HS-27A (cell line): ENCODE data around the gene STK11IP.

Source experiments
- DNase-seq: peaks from one replicate; pipeline ENCODE4 v3.0.0-alpha.2; 2012; ENCODE audit warnings: low read depth, missing footprints

Gene STK11IP

DNA sequence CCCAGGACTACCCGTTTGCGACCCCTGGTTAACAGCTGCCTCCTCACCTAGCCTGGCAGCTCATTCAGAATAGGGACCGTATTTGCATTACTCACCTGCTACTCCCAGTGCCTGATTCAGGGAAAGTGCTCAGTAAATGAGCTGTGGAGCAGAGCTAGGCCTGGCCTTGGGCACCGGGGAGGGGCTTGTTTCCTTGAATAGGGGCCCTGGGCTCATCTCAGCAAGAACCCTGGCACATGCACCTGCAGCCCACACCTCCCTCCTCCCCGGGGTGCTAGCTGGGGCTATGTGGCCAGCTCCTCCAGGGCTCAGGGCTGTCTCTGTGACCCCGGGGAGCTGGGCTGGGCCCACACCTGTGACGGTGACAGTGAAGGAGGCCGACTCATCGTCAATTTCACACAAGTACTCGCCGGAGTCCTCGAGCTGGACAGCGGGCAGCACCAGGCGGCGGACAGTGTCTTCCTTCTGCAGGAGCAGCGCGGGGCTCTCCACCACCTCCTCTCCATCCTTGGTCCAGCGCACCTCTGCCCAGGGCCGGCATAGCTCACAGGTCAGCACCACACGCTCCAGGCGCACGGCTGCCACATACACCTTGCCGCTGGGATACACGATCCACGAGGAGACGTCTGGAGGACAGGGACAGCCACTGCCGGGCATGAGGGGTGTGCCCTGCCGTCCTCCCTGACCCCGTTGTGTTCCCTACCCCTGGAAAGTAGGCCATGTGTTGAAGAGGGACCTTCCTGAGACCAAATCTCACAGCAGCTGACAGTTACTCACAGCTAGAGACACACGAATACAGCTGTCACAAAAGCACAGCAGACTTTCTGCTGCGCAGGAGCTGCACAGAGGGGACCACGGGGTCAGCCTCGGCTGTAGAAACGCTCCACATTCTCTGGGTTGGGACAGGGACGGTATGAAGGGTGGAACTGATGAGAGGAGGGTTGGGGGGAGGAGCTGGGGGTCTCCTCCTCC is 35.3 kb upstream of the STK11IP start:
- no peak for DNase-seq

- DNase-seq: no peak
Measured at GRCh38 chr2:219563271-219563928, 34.3 kb upstream of the STK11IP start.

- no peak for DNase-seq
Measured at GRCh38 chr2:219565130-219566080, 32.3 kb upstream of the STK11IP start.

DNA sequence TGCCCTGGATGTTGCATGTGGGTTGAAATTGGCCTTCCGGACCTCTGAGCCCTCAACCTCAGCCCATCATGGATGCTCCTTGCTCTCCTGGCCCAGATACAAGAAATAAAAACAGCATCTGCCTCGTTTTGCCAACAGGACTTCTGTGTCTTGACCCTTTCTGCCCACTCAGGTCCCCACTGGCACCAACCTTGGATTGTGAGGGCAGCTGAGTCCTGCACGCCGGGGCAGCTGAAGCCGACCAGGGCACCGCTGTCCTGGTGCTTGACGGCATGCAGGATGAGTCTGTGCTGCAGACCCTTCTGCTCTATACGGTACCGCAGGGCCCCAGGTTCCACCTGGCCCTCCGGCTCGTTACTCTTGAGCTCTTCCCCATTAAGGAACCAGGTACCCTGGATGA is 31.0 kb upstream of the STK11IP start:
- no peak for DNase-seq

- DNase-seq: no peak
Measured at GRCh38 chr2:219567131-219567530, 30.5 kb upstream of the STK11IP start.

DNA sequence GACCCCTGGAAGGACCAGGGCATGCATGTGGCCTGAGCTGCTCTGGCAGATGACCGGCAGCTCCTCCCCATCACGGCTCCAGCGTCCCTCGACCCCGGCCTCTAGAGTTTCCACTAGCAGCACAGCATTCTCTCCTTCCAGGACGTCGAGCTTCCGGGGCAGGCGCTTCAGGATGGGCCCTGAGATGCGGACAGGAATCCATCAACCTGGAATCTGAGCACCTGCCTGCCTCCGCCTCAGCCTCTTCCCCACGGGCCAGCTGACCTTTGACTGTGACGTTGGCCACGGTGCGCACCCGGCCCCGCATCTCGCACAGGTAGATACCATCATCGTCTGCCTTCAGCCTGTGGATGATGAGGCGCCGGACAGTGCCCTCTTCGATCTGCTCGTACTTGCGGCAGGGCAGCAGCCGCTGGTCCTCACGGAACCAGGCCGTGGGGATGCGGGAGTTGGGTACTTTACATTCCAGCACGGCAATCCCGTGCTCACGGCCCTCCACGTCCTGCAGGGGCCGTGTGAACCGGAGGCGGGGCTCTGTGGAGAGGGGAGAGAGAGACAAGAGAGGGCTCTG is 29.8 kb upstream of the STK11IP start:
- no peak for DNase-seq

- DNase-seq: no peak
Measured at GRCh38 chr2:219569041-219569440, 28.6 kb upstream of the STK11IP start.

GRCh38 chr2:219569635-219570034 is 28.0 kb upstream of the STK11IP start:
- no peak for DNase-seq

DNA sequence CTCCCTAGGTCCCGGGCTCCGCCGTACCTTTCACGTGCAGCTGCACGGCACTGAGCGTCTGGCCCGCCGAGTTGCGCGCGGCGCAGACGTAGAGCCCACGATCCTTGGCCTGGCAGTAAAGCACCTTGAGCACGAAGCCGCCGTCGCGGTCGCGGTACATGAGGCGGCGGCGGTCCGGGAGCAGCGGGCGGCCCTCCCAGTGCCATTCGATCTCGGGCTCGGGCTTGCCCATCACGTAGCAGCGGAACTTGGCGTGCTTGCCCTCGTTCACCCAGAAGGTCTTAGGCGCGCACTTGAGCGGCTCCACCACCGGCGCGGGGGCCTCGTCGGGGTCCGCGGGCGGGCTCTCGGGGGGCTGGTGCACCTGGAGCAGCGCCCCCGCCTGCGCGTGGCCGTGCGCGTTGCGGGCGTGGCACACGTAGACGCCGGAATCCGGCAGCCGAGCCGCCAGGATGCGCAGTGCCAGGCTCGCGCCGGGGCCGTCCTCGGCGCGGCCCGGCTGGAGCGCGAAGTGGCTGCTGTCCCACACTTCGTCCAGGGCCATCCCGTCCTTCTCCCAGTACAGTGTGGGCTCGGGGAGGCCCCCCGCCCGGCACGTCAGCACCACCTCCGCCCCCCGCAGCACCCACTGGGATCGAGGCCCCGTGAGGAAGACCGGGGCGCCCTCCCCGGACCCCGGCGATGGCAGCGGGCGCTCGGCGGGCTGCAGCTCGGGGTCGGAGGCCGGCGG is 27.3 kb upstream of the STK11IP start:
- DNase-seq: no peak

DNA sequence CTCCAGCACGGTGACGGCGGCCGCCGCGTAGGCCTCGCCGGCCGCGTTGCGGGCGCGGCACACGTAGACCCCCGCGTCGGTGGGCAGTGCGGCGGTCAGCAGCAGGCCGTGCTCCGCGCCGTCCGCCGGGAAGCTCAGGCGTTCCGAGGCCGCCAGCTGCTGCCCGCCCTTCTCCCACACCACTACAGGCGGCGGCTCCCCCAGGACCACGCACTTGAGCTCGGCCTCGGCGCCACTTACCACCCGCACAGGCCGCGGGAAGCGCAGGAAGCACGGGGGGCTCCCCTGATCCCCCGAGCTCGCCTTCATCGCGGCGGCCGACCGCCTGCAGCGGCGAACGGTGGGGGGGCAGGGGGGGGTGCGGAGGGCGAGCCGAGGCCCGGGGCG is 26.7 kb upstream of the STK11IP start:
- no peak for DNase-seq

DNA sequence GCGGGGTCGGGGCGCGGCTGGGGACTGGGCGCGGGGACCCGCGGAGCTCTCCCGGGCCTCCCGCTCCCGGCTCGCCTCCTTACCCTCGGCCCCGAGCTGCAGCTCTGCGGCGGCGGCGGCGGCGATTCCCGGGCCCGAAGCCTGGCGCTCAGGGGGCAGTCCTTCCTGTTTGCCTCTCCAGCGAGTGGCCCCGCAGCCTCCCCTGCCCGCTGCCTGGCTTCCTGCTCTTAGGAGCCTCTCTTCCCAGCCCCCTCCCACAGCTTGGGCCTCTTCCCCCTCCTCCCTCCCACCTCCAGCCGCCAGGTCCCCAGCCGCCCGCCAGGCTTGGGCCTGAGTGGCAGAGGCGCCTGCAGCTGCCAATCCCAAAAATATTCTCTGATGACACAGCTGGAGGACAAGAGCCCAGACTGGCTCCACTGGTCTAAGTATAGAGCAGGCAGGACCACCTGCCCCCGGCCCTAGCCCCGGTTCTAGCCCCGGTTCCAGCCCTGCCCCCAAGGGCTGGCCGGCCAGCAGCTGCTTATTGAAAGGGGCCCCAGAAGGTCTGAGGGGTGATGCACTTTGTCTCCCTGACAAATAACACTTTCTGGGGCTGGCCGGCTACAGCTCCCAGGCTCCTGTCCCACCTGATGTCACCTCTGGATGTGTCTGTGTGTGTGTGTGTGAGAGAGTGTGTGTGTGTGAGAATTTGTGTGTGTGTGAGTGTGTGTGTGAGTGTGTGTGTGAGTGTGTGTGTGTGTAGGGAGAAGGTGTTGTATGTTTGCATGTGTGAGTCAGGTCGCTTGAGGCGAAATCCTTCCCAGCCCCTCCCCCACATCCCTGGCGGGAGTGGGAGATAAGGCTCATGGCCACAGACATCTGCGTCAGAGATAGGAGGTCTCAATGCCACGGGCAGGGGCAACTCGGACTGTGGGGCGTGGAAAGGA is 26.1 kb upstream of the STK11IP start, which contains the start of gene OBSL1:
TSS of gene OBSL1 (minus strand) at position 229 of the 926 bp plus-strand sequence. CDS start 307 bp downstream, outside the sequence.
- DNase-seq: no peak

DNA sequence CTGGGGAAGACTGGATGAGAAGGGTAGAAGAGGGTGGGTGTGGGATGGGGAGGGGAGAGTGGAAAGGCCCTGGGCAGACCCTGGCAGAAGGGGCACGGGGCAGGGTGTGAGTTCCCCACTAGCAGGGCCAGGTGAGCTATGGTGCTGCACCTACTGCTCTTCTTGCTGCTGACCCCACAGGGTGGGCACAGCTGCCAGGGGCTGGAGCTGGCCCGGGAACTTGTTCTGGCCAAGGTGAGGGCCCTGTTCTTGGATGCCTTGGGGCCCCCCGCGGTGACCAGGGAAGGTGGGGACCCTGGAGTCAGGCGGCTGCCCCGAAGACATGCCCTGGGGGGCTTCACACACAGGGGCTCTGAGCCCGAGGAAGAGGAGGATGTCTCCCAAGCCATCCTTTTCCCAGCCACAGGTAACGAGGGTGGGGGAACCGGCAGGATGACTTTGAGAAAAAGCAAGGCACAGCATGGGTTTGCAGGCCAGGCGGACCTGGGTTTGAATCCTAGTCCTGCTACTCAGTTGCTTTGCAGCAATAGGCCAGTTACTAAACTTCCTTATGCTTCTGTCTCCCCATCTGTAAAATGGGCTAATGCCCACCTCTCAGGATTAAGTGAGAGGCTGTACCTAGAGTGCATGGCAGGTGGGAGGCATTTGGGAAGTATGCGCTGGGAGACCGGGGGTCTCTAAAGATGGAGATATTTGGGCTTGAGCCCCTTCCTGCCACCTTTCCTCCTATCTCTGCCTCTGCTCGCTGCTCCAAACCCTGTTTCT is 25.2 kb upstream of the STK11IP start, which contains the start of gene INHA:
TSS of gene INHA (plus strand) at position 74 of the 765 bp plus-strand sequence. CDS start at position 139, 65 bp downstream.
- no peak for DNase-seq

GRCh38 chr2:219573166-219573565 is 24.5 kb upstream of the STK11IP start:
- DNase-seq: no peak

- DNase-seq: no peak
Measured at GRCh38 chr2:219574484-219575311, 23.0 kb upstream of the STK11IP start.

GRCh38 chr2:219575566-219576504 is 21.8 kb upstream of the STK11IP start:
- no peak for DNase-seq

DNA sequence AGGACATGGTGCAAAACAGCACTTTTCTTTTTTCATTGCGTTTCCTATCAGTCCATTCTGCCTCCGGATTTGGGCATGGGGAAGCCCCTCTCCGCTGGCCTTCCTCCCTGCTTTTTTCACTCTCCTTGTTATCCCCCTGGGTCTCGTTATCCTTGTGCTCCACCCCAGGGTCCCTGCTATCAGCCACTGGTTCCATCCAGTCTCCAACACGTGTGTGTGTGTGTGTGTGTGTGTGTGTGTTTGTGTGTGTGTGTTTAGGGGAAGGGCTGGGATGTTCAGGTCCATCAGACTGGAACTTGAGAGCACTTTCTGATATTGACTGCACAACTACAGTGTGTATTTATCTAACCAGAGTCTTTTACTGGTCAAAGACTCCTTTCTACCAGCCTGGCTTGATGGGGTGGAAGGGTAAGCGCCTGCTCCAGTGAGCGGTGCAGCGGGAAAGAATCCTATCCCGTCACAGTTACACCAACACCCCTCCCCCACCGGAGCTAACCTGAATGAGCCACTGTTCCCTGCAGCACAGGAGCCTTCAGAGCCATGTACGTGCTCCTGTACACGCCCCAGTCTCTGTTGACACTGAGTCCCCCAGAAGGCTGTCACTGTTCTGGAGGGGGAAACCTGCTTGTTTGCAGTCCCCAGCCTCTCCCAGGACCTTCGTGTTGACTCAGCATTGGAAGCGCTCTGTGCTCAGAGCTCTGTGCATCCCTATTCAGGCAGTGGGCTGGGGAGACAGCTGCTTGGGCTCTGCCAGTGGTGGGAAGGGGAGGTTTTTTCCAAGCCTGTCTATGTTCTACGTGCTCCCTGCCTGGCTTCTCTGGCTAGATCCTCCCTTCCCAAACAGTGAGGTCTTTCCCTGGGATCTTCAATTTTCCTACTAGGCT is 20.9 kb upstream of the STK11IP start:
- DNase-seq: no peak
